ENCODE data around the gene BDH1.
A peak's percentile ranks its signal among the peaks of the same experiment; 100 is the strongest.
"Not testable (repeated sequence)": the region's sequence is repeated elsewhere in the genome, so short reads cannot be mapped to it uniquely, and the experiment has no call there.

The BDH1 gene

GRCh38 chr3:197577366-197578074 lies 21.8 kb upstream of the BDH1 start:
- DNase-seq: no peak

GRCh38 chr3:197576838-197577237 lies 21.1 kb upstream of the BDH1 start:
- no peak for DNase-seq

DNA sequence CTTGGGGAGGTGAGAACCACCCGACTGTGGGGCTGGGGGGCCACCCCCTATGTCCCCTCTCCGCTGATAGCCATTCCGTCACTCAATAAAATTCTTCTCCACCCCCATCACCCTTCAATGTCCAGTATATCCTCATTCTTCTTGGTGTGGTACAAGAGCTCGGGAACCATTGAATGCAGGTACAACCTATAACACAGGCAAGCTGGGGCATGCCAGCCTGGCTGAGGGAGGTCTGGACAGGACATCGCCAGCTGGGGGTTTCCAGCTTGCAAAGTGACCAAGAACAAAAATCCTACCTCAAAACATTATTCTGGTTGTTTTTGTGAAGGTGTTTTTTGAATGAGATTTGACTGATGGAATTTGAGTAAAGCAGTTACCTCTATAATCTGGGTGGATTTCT lies 19.6 kb upstream of the BDH1 start:
- DNase-seq: no peak

DNA sequence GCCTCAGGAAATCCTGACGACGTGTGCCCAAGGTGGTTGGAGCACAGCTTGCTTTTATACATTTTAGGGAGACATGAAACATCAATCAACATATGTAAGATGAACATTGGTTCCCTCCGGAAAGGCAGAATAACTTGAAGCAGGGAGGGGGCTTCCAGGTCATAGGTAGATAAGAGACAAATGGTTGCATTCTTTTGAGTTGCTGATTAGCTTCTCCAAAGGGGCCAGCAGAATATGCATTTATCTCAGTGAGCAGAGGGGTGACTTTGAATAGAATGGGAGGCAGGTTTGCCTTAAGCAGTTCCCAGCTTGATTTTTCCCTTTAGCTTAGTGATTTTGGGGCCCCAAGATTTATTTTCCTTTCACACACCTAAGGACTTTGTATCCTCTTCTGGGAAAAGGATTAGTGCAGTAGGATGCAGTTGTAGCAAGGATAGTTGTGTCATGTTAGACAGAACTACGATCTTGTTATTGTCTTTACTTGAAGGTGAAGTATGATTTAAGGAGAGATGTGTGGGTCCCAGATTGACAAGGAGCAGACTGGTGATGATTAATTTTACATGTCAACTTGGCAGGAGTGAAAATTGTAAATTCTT lies 18.7 kb upstream of the BDH1 start:
- DNase-seq: not testable (repeated sequence)

- no peak for DNase-seq
These were observed 17.4 kb upstream of the BDH1 start for GRCh38 chr3:197573048-197573767.

GRCh38 chr3:197571880-197572172 lies 16.1 kb upstream of the BDH1 start:
- not testable (repeated sequence) for DNase-seq

GRCh38 chr3:197571074-197571879 lies 15.5 kb upstream of the BDH1 start:
- not testable (repeated sequence) for DNase-seq

DNA sequence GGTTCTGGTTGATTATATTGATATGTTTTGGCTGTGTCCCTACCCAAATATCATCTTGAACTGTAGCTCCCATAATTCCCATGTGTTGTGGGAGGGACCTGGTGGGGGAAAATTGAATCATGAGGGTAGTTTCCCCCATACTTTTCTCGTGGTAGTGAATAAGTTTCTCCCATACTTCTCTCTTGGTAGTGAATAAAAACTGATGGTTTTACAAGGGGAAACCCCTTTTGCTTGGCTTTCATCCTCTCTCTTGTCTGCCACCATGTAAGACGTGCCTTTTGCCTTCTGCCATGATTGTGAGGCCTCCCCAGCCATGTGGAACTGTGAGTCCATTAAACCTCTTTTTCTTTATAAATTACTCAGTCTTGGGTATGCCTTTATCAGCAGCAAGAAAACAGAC lies 13.7 kb upstream of the BDH1 start:
- DNase-seq: not testable (repeated sequence)

DNA sequence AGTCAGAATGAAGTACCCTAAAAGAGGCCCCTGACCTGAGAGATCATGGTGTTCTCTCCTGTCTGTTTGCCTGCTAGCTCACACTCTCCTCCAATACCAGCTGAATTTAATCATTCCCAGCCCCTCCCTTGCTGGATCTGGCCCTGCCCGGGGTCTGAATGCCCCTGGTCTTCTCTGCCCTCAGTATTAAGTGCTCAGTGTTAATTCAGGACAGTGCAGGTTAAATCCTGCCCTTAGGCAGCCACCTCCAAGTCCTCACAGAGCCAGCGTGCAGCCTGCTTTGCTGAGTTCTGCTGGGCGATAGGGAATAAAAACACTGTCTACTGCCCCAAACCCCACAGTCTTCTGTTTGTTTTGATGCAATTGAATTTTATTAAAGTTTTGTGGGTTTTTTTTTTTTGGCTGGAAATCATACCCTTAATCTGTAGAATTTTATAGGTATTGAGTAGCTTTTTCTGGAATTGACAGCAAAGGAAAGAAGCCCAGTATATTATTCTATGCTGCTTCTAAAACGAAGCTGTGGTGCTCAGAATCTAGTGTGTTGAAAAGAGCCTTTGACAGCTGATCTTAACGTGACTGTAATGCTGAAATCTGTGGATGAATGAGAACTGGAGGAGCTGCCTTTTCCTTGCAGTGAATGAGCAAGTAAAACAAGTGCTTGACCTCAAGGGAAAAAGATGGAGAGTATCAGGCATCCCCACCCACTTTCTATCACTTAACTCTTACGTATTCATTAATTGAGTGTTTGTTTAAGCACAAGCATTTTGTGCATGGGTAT lies 12.3 kb upstream of the BDH1 start:
- DNase-seq: no peak

- not testable (repeated sequence) for DNase-seq
These were observed 10.4 kb upstream of the BDH1 start for GRCh38 chr3:197566155-197566554.

DNA sequence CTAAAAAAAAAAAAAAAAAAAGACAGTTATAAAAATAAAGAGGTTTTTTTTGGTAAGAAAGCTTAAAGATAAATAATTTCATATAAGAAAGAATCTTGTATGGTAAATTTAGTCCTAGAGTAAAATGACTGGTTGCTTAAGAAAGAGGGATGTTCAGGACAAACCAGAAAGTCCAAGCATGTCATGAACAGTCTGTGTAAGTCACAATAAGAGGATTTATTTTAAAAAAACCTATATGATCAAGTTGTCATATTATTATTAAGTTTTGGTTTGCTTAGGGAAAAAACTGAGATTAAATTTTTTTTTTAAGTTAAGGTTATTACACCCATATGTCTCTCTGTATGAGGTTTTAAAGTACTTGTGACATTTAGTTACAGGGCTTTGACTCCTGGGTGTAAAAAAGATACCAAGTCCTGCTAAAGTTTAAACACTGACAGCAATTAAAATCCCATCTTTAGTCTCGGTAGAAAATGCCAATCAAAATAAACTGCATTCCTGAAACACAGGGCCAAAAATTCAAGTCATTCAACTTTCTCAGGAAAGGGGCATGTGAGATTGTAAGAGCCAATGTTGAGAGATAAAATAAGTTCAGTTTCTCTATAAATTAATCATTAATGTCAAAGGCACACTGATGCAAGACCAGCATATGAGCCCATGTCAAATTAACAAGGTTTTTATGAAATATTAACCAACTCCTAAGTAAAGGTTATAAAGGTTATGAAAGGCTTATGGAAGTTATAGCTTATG lies 8.5 kb upstream of the BDH1 start:
- no peak for DNase-seq

- no peak for DNase-seq
These were observed 6.9 kb upstream of the BDH1 start for GRCh38 chr3:197562398-197563251.

DNA sequence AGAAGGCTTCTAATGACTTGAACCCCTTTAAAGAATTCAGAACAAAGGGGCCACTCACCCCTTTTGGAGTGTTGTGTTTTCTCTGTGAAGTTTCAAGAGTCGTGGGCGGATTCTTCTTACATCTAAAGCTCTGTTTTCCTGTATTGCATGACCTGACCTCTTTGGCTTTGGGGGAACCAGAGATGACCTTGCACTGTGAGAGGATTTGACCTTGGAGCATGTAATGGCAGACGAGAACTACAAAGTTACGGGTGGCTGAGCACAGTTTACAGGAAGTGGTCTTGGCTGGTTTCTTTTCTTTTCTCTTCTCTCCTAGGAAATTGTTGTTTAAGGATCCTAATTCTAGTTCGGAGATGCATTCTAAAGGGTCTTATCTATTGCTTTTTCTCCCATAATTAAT lies 6.2 kb upstream of the BDH1 start:
- DNase-seq: no peak

GRCh38 chr3:197559651-197560050 lies 3.9 kb upstream of the BDH1 start:
- DNase-seq: no peak

DNA sequence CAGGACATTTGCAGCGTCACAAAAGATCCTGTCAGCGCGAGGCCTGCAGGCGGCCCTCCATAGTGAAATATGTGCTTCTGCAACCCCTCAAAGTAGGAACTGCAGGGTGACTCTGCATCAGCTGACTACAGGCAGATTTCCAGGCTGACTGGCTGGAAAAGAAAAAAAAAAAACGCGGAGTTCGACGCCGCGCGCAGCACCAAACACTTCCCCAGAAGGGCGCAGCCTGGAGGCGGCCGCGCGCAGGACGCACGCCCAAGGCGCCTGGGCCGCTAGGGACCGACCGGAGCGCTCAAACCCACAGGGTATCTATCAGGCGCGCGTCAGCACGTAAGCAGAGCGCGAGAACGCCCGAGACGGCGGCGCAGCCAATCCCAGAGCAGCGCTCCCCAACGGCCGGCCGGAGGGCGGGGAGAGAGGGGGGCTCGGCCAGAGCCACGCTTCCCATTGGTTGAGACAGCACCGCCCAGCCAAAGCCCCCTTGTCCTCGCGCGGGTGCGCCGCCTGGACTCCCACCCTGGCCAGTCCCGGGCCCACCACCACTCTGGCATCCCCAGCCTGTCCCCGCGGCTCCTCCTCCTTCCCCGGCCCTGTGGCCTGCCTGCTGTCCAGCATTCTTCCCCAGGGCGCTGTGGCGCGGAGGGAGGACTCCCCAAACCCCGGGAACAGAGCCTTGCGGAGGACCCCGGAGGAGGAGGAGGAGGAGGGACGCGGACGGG lies 1.0 kb downstream of the BDH1 start:
- peak; percentile 93 for DNase-seq

GRCh38 chr3:197554196-197554561 lies 1.6 kb downstream of the BDH1 start:
- no peak for DNase-seq

- no peak for DNase-seq
These were observed 3.6 kb downstream of the BDH1 start for GRCh38 chr3:197552198-197552597.

GRCh38 chr3:197550489-197550888 lies 5.3 kb downstream of the BDH1 start:
- DNase-seq: no peak

DNA sequence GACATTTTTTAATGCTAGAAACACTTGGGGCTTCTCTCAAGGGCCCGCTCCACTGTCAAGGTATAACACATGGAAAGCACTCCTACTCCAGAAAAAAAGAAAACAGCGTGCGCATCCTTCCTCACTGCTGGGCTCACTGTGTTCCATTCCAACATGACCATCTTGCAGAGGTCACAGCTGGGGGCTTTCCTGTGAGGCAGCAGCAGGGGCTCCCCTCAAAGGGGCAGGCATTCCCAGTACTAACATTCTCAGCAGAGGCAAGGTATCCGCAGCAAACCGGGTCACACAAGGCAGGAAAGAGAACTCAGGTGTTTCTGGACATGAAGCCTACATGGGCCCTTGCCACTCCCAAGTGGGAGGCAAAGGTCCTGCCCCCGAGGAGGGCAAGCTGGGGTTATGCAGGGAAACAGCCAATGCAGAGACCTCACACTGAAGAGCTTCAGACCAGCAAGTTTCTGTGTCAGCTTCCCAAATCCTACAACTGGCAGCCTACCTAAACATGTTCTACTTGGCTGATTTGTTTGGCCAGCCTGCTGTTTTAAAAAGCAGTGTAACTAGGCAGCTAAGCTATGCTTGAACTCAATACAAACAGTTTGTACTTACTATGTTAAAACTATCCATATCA lies 6.4 kb downstream of the BDH1 start:
- no peak for DNase-seq

Measured in NCI-H2081 treated with DMSO at 0.1 percent for 48 hours (cell line).